Brain microvascular endothelial cell (primary cell): ENCODE data around the gene IL34.

ENCODE experiments used
- DNase-seq: peaks from one replicate; pipeline ENCODE4 v3.0.0-alpha.2; 2020
- H3K27ac ChIP-seq: fragments of 250-450 bp; sonication (Bioruptor Pico); 2 replicates; pipeline ENCODE4 v1.5.1; 2020; ENCODE audit warnings: mild to moderate bottlenecking, moderate library complexity
- H3K27me3 ChIP-seq: fragments of 250-450 bp; sonication (Bioruptor Pico); replicated peaks from 2 replicates; pipeline ENCODE4 v1.5.1; 2020; ENCODE audit warnings: mild to moderate bottlenecking
- H3K36me3 ChIP-seq: fragments of 250-450 bp; sonication (Bioruptor Pico); replicated peaks from 2 replicates; pipeline ENCODE4 v1.5.1; 2020; ENCODE audit warnings: mild to moderate bottlenecking
- H3K4me3 ChIP-seq: 2 replicates; pipeline ENCODE4 v1.5.1; 2011; ENCODE audit warnings: low read depth, mild to moderate bottlenecking, control low read depth, low read length, moderate library complexity
- CTCF ChIP-seq: IDR thresholded peaks from 2 replicates; pipeline ENCODE4 v1.5.1; 2011; ENCODE audit warnings: low read depth, mild to moderate bottlenecking, moderate library complexity, low read length, control low read depth, inconsistent platforms; ENCODE audit errors: missing control alignments
- in situ Hi-C: cut with HindIII; loops from 2 replicates; pipeline ENCODE4 v1.10.0; 2017; ENCODE audit warnings: low sequenced_read_pairs, low pct_ligation_motif_present

Gene IL34

DNA sequence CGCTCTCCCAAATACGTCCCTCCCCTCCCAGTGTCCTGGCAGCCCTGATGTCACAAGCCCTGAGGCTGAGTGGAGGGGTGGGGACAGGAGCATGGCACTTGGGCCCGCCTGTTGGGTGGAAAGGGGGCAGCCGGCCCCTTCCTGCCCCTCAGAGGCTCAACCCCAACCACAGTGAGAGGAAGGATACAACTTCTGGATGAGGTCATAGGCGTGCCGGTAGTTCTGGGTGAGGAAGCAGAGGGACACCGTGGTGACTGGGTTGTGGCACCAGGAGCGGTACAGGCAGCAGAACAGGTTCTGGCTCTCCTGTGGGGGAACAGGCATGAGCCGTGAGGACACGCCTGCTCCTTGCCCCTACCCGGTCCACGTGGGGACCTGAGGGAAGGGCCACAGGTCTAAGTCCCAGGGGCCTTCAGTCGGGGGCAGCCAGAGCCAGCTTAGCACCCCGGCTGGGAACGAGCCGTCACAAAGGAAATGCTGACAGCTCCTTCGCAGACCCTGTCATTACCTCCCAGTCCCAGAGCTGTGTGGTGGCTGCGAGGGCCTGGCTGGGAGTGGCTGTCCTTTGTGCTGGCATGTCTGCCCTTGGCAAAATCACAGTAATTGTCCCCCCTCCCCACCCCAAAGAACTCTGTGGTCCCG is 50.7 kb downstream of the IL34 start:
- Histone ChIP-seq H3K4me3 (no peak overlapping the region), H3K36me3 (no peaks in the 10 kb centered on the region), H3K27me3 (no peaks in the 10 kb centered on the region), H3K27ac (no peak overlapping the region)
- in situ Hi-C loops = no loop called here
- TF ChIP-seq CTCF = no peak
- no peak for DNase-seq

- H3K27me3 ChIP-seq = no peaks in the 10 kb centered on the region
- peak; percentile 24 for TF ChIP-seq CTCF
- in situ Hi-C loops = no loop called here
- no peak overlapping the region for H3K27ac ChIP-seq
- DNase-seq = no peak
- H3K36me3 ChIP-seq = no peaks in the 10 kb centered on the region
- no peak overlapping the region for H3K4me3 ChIP-seq
These were observed 51.3 kb downstream of the IL34 start for GRCh38 chr16:70697594-70698170.

- in situ Hi-C loops = no loop called here
- no peak for TF ChIP-seq CTCF
- no peak for DNase-seq
- no peaks in the 10 kb centered on the region for H3K27me3 ChIP-seq
- no peak overlapping the region for H3K4me3 ChIP-seq
- H3K27ac ChIP-seq = no peak overlapping the region
- no peaks in the 10 kb centered on the region for H3K36me3 ChIP-seq
These were observed 52.5 kb downstream of the IL34 start for GRCh38 chr16:70698901-70699300.

DNA sequence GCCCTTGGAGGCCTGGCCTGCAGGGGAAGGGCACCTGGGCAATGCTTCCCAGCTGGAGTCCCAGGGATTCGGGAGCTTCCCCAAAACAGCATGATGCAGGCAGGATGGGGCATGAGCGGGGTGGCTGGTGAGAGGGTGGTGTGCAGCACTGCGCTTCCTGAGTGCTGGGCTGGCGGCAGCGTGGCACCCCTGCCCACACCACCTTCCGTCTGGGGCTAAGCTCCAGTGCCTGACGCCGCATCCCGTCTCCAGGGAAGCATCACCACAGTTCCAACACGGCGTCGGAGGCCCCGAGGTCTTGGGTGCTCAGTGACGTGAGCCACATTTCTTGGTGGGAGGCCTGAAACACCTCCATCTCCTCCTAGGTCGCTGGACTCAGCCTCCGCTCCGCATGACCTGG is 53.3 kb downstream of the IL34 start:
- in situ Hi-C loops = no loop called here
- Histone ChIP-seq H3K27ac (no peak overlapping the region), H3K36me3 (no peaks in the 10 kb centered on the region), H3K27me3 (no peaks in the 10 kb centered on the region), H3K4me3 (no peak overlapping the region)
- no peak for TF ChIP-seq CTCF
- no peak for DNase-seq

DNA sequence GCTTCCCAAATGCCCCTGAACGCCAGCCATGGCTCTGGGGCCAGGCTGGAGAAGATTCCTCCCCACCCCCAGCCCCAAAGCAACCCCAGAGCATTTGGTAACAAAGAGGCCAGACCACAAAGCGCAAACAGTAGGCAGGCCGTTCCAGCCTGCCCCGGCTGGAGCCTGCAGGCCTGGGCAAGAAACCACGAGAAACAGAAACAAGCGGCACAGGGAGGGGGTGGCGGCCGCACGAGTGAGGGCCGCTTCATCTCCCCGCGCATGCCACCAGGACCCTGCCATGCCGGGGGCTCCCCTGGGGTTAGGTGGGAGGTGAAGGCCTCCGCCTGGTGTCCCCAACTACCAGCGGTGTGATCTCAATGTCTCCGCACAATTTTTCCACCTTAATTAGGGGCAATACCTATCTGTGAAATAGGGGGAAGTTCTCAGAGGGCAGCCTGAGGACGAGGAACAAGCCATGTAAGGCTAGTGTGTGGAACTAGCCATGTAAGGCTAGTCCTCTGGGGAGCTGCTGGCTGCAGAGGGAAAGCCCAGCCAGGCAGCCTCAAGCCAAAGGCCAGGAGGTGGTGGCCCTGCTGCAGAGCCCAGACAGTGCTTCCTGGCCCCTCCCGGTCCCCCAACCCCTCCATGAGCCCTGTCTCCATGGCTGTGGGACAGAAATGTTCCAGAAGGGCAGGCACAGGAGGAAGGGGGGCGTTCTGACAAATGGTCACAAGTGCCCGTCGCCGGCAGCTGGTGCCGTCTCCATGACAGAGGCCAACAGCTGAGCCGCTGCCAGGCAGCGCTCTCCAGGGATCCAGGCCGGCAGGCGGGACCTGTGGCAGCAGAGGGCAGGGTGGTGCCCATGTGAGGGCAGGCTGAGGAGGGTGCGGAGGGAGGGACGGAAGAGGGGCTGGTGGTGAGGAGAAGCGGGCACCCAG is 54.0 kb downstream of the IL34 start:
- in situ Hi-C loops = no loop called here
- Histone ChIP-seq H3K36me3 (no peaks in the 10 kb centered on the region), H3K27me3 (no peaks in the 10 kb centered on the region), H3K4me3 (no peak overlapping the region), H3K27ac (no peak overlapping the region)
- DNase-seq = no peak
- no peak for TF ChIP-seq CTCF
